NCI-H2196 (cell line): ENCODE data around the gene FRAT1.

Source experiments
- DNase-seq: peaks from one replicate; lab custom pipeline; 2025; ENCODE audit not compliant: unreplicated experiment; lab: John Stamatoyannopoulos, UW

FRAT1 gene

DNA sequence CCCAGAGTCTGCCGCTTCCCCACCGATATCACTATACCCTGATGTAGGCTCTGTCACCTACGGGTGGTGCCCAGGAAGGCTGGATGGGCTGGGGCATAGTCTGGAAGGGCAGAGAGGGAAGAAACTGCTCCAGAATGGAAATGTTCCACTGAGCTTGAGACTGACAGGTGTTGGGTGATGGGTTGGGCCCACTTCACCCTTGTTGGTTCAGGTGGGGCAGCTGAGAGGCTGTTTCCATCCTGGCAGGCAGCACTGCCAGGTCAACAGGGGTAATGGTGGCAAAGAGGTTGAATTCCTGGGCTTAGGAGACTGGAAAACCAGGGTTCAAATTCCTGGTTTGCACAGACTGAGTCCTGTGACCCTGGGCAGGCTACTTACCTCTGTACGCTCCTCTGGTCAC, 44.0 kb downstream of the FRAT1 start:
- no peak for DNase-seq

GRCh38 chr10:97365761-97366351, 46.8 kb downstream of the FRAT1 start:
- DNase-seq = no peak

- DNase-seq = no peak
Measured at GRCh38 chr10:97366572-97366971, 47.5 kb downstream of the FRAT1 start.

DNA sequence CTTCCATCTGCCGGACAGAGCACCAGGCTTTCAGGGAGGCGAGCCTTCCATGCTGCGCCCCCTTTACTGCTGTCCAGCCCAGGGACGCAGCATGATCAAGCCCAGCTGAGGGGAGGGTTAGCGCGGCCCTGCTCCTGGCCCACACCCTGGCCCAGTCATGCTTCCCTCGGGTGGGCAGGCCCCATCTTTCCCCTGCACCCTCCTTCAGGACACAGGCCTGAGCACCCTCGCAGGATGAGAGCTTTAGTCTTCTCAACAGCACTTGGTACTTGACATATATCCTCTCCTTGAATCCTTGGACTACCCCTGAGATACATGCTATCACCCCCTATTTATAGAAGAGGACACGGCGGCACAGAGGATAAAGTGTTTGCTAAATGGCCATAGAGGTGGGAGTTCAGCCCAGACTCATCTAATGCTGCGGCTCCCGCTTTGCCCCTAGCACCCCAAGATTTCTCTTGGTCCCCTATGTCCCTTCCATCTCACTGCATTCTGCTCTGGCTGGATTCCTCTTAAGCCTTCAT, 48.1 kb downstream of the FRAT1 start:
- DNase-seq = no peak
